ENCODE data around the gene LRRK1.

DNA sequence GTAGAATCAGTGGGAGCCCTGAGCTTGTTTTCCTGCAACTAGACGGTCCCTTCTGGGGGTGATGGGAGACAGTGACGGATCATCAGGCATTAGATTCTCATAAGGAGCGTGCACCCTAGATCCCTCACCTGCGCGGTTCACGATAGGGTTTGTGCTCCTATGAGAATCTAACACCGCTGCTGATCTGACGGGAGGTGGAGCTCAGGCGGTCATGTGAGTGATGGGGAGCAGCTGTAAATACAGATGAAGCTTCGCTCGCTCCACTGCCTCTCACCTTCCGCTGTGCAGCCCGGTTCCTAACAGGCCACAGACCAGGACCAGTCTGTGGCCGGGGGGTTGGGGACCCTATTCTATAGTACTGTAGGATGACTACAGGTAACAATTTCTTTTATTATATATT, 178.0 kb downstream of the LRRK1 start:
- TF ChIP-seq POLR2A (IDR thresholded peaks at IDR 0.05) = no peak
- TF ChIP-seq, protein P1, sequence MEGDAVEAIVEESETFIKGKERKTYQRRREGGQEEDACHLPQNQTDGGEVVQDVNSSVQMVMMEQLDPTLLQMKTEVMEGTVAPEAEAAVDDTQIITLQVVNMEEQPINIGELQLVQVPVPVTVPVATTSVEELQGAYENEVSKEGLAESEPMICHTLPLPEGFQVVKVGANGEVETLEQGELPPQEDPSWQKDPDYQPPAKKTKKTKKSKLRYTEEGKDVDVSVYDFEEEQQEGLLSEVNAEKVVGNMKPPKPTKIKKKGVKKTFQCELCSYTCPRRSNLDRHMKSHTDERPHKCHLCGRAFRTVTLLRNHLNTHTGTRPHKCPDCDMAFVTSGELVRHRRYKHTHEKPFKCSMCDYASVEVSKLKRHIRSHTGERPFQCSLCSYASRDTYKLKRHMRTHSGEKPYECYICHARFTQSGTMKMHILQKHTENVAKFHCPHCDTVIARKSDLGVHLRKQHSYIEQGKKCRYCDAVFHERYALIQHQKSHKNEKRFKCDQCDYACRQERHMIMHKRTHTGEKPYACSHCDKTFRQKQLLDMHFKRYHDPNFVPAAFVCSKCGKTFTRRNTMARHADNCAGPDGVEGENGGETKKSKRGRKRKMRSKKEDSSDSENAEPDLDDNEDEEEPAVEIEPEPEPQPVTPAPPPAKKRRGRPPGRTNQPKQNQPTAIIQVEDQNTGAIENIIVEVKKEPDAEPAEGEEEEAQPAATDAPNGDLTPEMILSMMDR (IDR thresholded peaks at IDR 0.05) = no peak

Data from ovary (tissue), 3 donors.